OCI-LY3 (cell line): ENCODE measurements around the gene ACOX3.

Experiments
- CTCF ChIP-seq: fragments of 200-600, 300-600 bp; sonication (generic); IDR thresholded peaks from 2 replicates; pipeline ENCODE4 v1.5.1; 2014; ENCODE audit warnings: antibody characterized with exemption, low read length, low read depth
- EZH2phosphoT487 ChIP-seq: fragments of 200-600 bp; shearing (Covaris generic); IDR thresholded peaks from 2 replicates; pipeline ENCODE4 v1.6.1; 2018; ENCODE audit warnings: antibody characterized with exemption, mixed run types, low read depth

- TF ChIP-seq CTCF, result no peak
- no peak for TF ChIP-seq EZH2phosphoT487
These were observed 59.8 kb downstream of the ACOX3 start for GRCh38 chr4:8380511-8381415.
